OCI-LY1 (cell line): Measurements from ENCODE around the gene DPF3.

Experiments used
- CTCF ChIP-seq: fragments of 200-600 bp; sonication (generic), shearing (Covaris generic); IDR thresholded peaks from 2 replicates; pipeline ENCODE4 v1.5.1; 2017; ENCODE audit warnings: mild to moderate bottlenecking, antibody characterized with exemption, low read length, moderate library complexity, mixed read lengths
- EZH2 ChIP-seq: fragments of 200-600 bp; sonication (generic), shearing (Covaris generic); IDR thresholded peaks from 2 replicates; pipeline ENCODE4 v1.8.0; 2017; ENCODE audit warnings: borderline replicate concordance, mixed run types, mild to moderate bottlenecking, antibody characterized with exemption, low read length, moderate library complexity, mixed read lengths

DNA sequence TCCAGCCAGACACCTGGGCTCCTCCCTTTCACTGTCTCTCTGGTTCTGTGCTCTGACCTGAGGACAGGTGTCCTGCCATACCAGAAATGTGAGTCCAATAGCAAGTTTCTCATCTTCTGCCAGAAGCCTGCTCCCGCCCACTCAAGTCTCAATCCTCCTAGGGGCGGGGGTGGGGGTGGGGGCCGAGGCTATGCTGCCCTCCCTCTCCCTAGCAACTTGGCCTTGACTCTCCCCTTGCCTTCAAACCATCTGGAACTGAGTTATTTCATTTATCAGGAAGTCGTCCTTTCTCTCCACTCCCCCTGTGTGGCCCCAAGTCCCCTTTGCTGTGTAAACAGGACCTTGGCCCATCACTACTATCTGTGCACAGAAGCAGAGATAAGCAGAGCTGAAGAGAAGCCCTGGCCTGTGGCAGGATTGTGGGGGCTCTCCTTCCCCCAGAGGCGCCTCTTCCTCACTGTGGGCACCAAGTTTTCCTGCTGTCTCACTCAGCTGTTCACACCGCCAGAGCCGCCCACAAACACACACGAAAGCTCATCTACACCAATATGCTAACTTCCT is 117.1 kb downstream of the DPF3 start:
- TF ChIP-seq CTCF (no peak), EZH2 (no peak)
